Ectodermal cell (in vitro differentiated cells): ENCODE measurements around the gene CDHR3.

Experiments used
- H3K27ac ChIP-seq: 2 replicates; pipeline ENCODE4 v1.7.0; 2013; ENCODE audit warnings: mild to moderate bottlenecking, low read depth, low read length; ENCODE audit not compliant: insufficient read depth, poor library complexity, severe bottlenecking
- H3K27me3 ChIP-seq: 2 replicates; pipeline ENCODE4 v1.7.0; 2013; ENCODE audit warnings: mild to moderate bottlenecking, low read length; ENCODE audit not compliant: insufficient read depth, control insufficient read depth, poor library complexity, severe bottlenecking
- H3K36me3 ChIP-seq: one replicate; pipeline ENCODE4 v1.7.0; 2013; ENCODE audit warnings: low read length; ENCODE audit not compliant: control insufficient read depth, insufficient read depth
- H3K4me1 ChIP-seq: one replicate; pipeline ENCODE4 v1.7.0; 2013; ENCODE audit warnings: low read length; ENCODE audit not compliant: control insufficient read depth, insufficient read depth
- H3K4me3 ChIP-seq: 2 replicates; pipeline ENCODE4 v1.7.0; 2013; ENCODE audit warnings: low read depth, low read length, control low read depth; ENCODE audit not compliant: insufficient read depth
- H3K9me3 ChIP-seq: 2 replicates; pipeline ENCODE4 v1.7.0; 2013; ENCODE audit warnings: mild to moderate bottlenecking, low read length, moderate library complexity; ENCODE audit not compliant: control insufficient read depth
- WGBS, 2 experiments: methylation state at CpG; one replicate each; pipeline ENCODE4 v1.1.7; 2013; ENCODE audit warnings: missing lambda C conversion rate in 2 of 2; 5-methylcytosine and 5-hydroxymethylcytosine counted together

CDHR3 gene

GRCh38 chr7:106034383-106034782 lies 71.3 kb downstream of the CDHR3 start:
- H3K27ac ChIP-seq, result no peak overlapping the region
- no peaks in the 10 kb centered on the region for H3K36me3 ChIP-seq
- no peaks in the 10 kb centered on the region for H3K27me3 ChIP-seq
- H3K9me3 ChIP-seq, result no peaks in the 10 kb centered on the region
- 93% methylated on average over 2 of the region's 2 CpGs for WGBS, 2 experiments
- H3K4me1 ChIP-seq, result no peaks in the 10 kb centered on the region
- no peak overlapping the region for H3K4me3 ChIP-seq

DNA sequence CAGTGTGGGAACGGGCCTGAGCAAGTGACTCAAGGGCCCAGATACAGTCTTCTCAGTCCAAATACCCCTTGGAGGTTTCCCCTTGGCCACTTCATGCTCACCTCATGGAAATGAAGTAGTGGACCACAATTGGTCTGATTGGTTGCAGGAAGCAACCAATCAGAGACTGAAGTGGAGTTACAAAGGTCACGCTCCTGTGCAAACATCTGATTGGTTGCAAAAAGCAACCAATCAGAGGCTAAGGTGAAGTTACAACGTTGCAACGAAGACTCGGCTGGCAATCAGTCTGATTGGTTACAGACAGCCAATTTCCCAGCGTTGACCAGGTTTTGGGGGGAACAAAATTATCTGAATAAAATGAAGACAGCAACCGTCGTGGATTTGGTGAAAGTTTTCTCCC lies 72.5 kb downstream of the CDHR3 start:
- no peak overlapping the region for H3K4me3 ChIP-seq
- no peaks in the 10 kb centered on the region for H3K9me3 ChIP-seq
- no peak overlapping the region for H3K27ac ChIP-seq
- no peaks in the 10 kb centered on the region for H3K4me1 ChIP-seq
- WGBS, 2 experiments, result 93% methylated on average over 8 of the region's 8 CpGs
- H3K36me3 ChIP-seq, result no peaks in the 10 kb centered on the region
- no peaks in the 10 kb centered on the region for H3K27me3 ChIP-seq

- H3K36me3 ChIP-seq, result no peaks in the 10 kb centered on the region
- H3K9me3 ChIP-seq, result no peaks in the 10 kb centered on the region
- H3K27ac ChIP-seq, result no peak overlapping the region
- H3K4me1 ChIP-seq, result no peaks in the 10 kb centered on the region
- H3K4me3 ChIP-seq, result no peak overlapping the region
- no peaks in the 10 kb centered on the region for H3K27me3 ChIP-seq
- WGBS, 2 experiments, result 92 to 96% methylated on average over 6 of the region's 6 CpGs
These were observed 72.9 kb downstream of the CDHR3 start for GRCh38 chr7:106036004-106036403.

- Histone ChIP-seq H3K4me1 (no peaks in the 10 kb centered on the region), H3K9me3 (no peaks in the 10 kb centered on the region), H3K4me3 (no peak overlapping the region), H3K27me3 (no peaks in the 10 kb centered on the region), H3K36me3 (no peaks in the 10 kb centered on the region), H3K27ac (no peak overlapping the region)
- 95% methylated on average over 5 to 7 of the region's 7 CpGs for WGBS, 2 experiments
These were observed 74.6 kb downstream of the CDHR3 start for GRCh38 chr7:106037489-106038176.

DNA sequence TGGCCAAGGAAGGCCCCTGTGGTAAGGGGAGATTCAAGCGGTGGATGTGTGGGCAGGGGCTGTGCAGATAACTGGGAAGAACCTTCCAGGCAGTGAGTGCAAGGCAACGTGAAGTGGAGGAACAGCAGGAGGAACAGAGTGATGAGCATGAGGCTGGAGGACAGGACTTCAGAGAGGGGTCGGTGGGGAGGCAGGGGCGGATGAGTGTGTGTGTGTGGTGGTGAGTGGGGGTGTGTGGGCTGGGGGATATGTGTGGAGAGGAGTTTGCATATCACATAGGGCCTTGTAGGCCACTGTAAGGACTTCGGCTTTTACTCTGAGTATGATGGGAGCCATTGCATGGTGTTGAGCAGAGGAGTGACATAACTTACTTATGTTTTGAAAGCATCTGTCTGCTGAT lies 75.2 kb downstream of the CDHR3 start:
- no peaks in the 10 kb centered on the region for H3K36me3 ChIP-seq
- H3K9me3 ChIP-seq, result no peaks in the 10 kb centered on the region
- no peaks in the 10 kb centered on the region for H3K27me3 ChIP-seq
- H3K4me1 ChIP-seq, result no peaks in the 10 kb centered on the region
- WGBS, 2 experiments, result 96 to 98% methylated on average over 5 of the region's 5 CpGs
- no peak overlapping the region for H3K27ac ChIP-seq
- no peak overlapping the region for H3K4me3 ChIP-seq

DNA sequence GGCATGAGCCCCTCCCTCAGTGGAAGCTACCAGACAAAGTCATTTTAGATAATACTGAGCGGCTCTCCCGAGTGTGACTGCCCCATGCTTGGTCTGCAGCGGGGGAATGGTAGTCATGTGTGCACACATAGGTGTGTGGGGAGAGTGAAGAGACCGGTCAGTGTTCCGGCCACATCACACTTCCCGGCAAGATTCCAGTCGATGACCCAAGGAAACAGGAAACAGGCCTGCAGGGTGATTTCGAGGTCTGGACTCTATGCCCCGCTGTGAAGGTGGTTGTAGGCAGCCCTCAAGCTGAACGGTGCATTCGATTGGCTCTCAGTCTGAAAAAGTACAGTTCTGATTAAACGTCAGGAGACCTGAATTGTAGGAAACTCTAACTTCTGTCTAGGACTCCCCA lies 75.9 kb downstream of the CDHR3 start:
- no peak overlapping the region for H3K27ac ChIP-seq

GRCh38 chr7:106039486-106040060 lies 76.5 kb downstream of the CDHR3 start:
- H3K27ac ChIP-seq, result no peak overlapping the region
- H3K27me3 ChIP-seq, result no peaks in the 10 kb centered on the region
- H3K9me3 ChIP-seq, result no peaks in the 10 kb centered on the region
- H3K36me3 ChIP-seq, result no peaks in the 10 kb centered on the region
- no peaks in the 10 kb centered on the region for H3K4me1 ChIP-seq
- 79 to 83% methylated on average over 13 of the region's 13 CpGs for WGBS, 2 experiments
- H3K4me3 ChIP-seq, result no peak overlapping the region

More for the DNA sequence above, 75.9 kb downstream of the CDHR3 start:
- H3K4me1 ChIP-seq, result no peaks in the 10 kb centered on the region
- H3K9me3 ChIP-seq, result no peaks in the 10 kb centered on the region
- no peaks in the 10 kb centered on the region for H3K36me3 ChIP-seq
- H3K4me3 ChIP-seq, result no peak overlapping the region
- 90 to 93% methylated on average over 12 of the region's 12 CpGs for WGBS, 2 experiments
- no peaks in the 10 kb centered on the region for H3K27me3 ChIP-seq

DNA sequence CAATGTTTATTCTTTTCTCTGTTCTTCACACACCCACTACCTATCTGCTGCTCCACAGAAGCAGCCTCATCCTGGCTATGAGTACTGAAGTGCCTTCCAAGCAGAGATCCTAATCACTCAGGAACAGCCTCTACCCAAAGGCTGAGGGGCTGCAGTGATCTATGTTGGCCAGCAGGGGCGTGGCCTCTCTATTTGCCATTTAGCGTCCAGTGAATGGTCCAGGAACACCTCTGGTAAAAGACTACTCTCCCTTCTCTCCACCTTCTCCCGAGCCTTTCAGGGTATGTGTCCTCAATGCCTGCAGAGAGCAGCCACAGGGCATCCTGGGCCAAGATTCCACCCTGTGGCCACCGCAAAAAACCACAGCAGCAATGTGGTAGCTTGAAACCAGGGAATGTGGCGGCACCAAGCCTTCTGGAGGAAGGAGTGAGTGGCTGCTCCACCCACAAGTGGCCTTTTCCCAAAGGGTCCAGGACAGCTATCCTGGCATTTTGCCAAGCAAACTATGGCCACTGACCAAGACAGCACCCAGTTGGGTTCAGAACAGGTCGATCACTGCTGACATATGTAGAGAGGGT lies 78.2 kb downstream of the CDHR3 start:
- no peaks in the 10 kb centered on the region for H3K4me1 ChIP-seq
- WGBS, 2 experiments, result 47 to 50% methylated on average over 6 of the region's 6 CpGs
- no peaks in the 10 kb centered on the region for H3K9me3 ChIP-seq
- no peak overlapping the region for H3K4me3 ChIP-seq
- no peak overlapping the region for H3K27ac ChIP-seq
- H3K36me3 ChIP-seq, result no peaks in the 10 kb centered on the region
- H3K27me3 ChIP-seq, result no peaks in the 10 kb centered on the region

DNA sequence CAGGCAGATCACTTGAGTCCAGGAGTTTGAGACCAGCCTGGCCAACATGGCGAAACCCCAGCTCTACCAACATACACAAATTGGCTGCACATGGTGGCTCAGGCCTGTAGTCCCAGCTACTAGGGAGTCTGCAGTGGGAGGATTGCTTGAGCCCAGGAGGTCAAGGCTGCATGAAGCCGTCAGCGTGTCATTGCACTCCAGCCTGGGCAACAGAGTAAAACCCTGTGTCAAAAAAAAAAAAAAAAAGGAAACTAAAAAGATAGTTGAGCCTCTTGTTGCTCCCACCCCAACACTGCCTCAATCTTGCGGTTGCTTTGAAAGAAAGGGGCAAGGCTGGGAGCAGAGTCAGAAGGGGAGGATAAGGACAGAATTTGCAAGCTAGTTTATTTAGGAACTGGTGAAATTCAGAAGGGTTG lies 79.1 kb downstream of the CDHR3 start:
- Histone ChIP-seq H3K4me3 (no peak overlapping the region), H3K27ac (no peak overlapping the region)
- WGBS, 2 experiments, result 89 to 92% methylated on average over 4 of the region's 4 CpGs

GRCh38 chr7:106045139-106045538 lies 82.1 kb downstream of the CDHR3 start:
- WGBS, 2 experiments, result 79 to 90% methylated on average over 2 of the region's 2 CpGs
- H3K9me3 ChIP-seq, result no peaks in the 10 kb centered on the region
- no peaks in the 10 kb centered on the region for H3K4me1 ChIP-seq
- H3K36me3 ChIP-seq, result no peaks in the 10 kb centered on the region
- H3K27ac ChIP-seq, result no peak overlapping the region
- H3K4me3 ChIP-seq, result no peak overlapping the region
- H3K27me3 ChIP-seq, result no peaks in the 10 kb centered on the region

More for the DNA sequence above, 79.1 kb downstream of the CDHR3 start:
- no peaks in the 10 kb centered on the region for H3K27me3 ChIP-seq
- H3K36me3 ChIP-seq, result no peaks in the 10 kb centered on the region
- no peaks in the 10 kb centered on the region for H3K4me1 ChIP-seq
- H3K9me3 ChIP-seq, result no peaks in the 10 kb centered on the region
